PFSK-1 (cell line): ENCODE data around the gene SLC6A11.

Experiments used
- FOXP2 ChIP-seq: optimal IDR thresholded peaks from 2 replicates; pipeline ENCODE3; 2011; ENCODE audit warnings: borderline replicate concordance, control low read depth, inconsistent platforms; ENCODE audit not compliant: insufficient read depth; ENCODE audit errors: extremely low read length, extremely low read depth
- POLR2AphosphoS5 ChIP-seq: IDR thresholded peaks from 2 replicates; pipeline ENCODE4 v1.6.1; 2012; ENCODE audit warnings: low read depth, mild to moderate bottlenecking, control low read depth, low read length, moderate library complexity
- REST ChIP-seq, 2 experiments: IDR thresholded peaks; 2 replicates each; pipeline versions ENCODE4 v1.6.1 to v1.8.0; 2011 to 2012; ENCODE audit warnings: low read depth in 2 of 2, low read length in 2 of 2, control low read depth in 1 of 2, inconsistent platforms in 1 of 2, mild to moderate bottlenecking in 1 of 2, moderate library complexity in 1 of 2; ENCODE audit not compliant: insufficient read depth in 1 of 2
- SIN3A ChIP-seq: IDR thresholded peaks from 2 replicates; pipeline ENCODE4 v1.6.1; 2012; ENCODE audit warnings: mild to moderate bottlenecking, low read length, moderate library complexity, borderline replicate concordance; ENCODE audit not compliant: insufficient read depth
- TAF1 ChIP-seq: IDR thresholded peaks from 2 replicates; pipeline ENCODE4 v1.6.1; 2012; ENCODE audit warnings: low read length, control low read depth, borderline replicate concordance; ENCODE audit not compliant: insufficient read depth

- TF ChIP-seq TAF1: no peak
- TF ChIP-seq POLR2AphosphoS5: no peak
- TF ChIP-seq REST (IDR thresholded peaks at IDR 0.05; ENCODE audit: insufficient read depth in 1 of 2, low read depth in 2 of 2, low read length in 2 of 2): no peak
- no peak for TF ChIP-seq SIN3A
- TF ChIP-seq FOXP2: no peak
Observed at GRCh38 chr3:10937141-10937825, 121.3 kb downstream of the SLC6A11 start.
